ENCODE results near the gene RNF222. TPM values are rescaled to one million over a fixed set of nuclear protein-coding genes. Genes with fewer than 3 reads are reported as not detected.

The RNF222 gene
- total and polyA plus RNA-seq, 2 of the 4 experiments (the other 2 are of a cell fraction): not detected

DNA sequence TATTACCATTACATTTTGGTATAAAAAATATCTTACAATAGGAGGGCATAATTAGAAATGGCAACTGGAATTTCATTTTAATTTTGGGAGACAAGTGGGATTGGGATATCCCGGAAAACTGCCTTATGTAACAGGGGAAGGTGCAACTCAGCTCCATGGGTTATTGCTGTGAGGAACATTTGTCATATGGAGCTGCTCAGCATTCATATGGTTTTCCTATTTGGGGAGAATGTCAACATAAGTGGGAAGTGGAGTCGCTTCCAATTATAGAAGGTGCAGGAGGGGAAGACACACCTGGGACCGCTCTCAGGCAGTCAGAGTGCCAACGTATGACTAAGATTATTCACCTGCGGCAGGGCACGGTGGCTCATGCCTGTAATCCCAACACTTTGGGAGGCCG lies 47.3 kb downstream of the RNF222 start:
- no peaks in the 10 kb centered on the region; the same call in 1 of the 2 replicates for H3K9me3 ChIP-seq (ENCODE audit: control insufficient read depth, insufficient read depth, low read length)
- 83% methylated on average over 1 of the region's 7 CpGs; no CpG with 5 or more reads in 1 of the 2 experiments for WGBS, 2 experiments (ENCODE audit: extremely low coverage in 2 of 2, insufficient read length in 1 of 2)
- POLR2A ChIA-PET (ENCODE audit: unreplicated experiment): no interaction called here
- ATAC-seq (ENCODE audit: low read depth) (no peak), DNase-seq (no peak)
- H3K4ac ChIP-seq (ENCODE audit: low read depth, low read length): no peak overlapping the region
- H2BK20ac ChIP-seq (ENCODE audit: low read depth, low read length): no peak overlapping the region
- H3K4me2 ChIP-seq (ENCODE audit: low read depth, low read length): no peak overlapping the region
- H2AK9ac ChIP-seq (replicated peaks; ENCODE audit: low read depth, low read length, poor library complexity): no peak overlapping the region
- no peak overlapping the region for H2AK5ac ChIP-seq (ENCODE audit: low read depth, low read length)
- CTCF ChIA-PET: no interaction called here
- H3K4me1 ChIP-seq (ENCODE audit: control insufficient read depth, insufficient read depth, low read length): no peaks in the 10 kb centered on the region
- H4K91ac ChIP-seq (ENCODE audit: insufficient read depth, low read depth, low read length): no peak overlapping the region
- H3K23ac ChIP-seq (ENCODE audit: low read depth, low read length): no peak overlapping the region
- in situ Hi-C loops (cut with MboI; ENCODE audit: low sequenced_read_pairs) (no loop called here), intact Hi-C loops (cut with micrococcal nuclease) (no loop called here), dilution Hi-C loops (cut with HindIII; ENCODE audit: low sequenced_read_pairs, unreplicated experiment) (no loop called here)
- no peak overlapping the region for H3K18ac ChIP-seq (ENCODE audit: low read depth, low read length)
- H3K79me1 ChIP-seq (ENCODE audit: low read depth in 1 of 2, low read length in 2 of 2): no peaks in the 10 kb centered on the region
- H4K8ac ChIP-seq (ENCODE audit: low read depth in 2 of 2, low read length in 2 of 2): no peak overlapping the region
- no peak overlapping the region for H2BK15ac ChIP-seq (ENCODE audit: low read depth, low read length)
- H3K27me3 ChIP-seq (ENCODE audit: control insufficient read depth, insufficient read depth, low read length): peaks cover 16% of the 10 kb centered on the region
- TF ChIP-seq BHLHE40 (IDR thresholded peaks at IDR 0.05; ENCODE audit: low read depth, low read length): no peak
- TF ChIP-seq FOS (IDR thresholded peaks at IDR 0.05; ENCODE audit: low read depth, low read length): no peak
- TF ChIP-seq, protein P1, sequence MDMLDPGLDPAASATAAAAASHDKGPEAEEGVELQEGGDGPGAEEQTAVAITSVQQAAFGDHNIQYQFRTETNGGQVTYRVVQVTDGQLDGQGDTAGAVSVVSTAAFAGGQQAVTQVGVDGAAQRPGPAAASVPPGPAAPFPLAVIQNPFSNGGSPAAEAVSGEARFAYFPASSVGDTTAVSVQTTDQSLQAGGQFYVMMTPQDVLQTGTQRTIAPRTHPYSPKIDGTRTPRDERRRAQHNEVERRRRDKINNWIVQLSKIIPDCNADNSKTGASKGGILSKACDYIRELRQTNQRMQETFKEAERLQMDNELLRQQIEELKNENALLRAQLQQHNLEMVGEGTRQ (IDR thresholded peaks at IDR 0.05; ENCODE audit: low read depth, low read length): no peak
- TF ChIP-seq, protein P2, sequence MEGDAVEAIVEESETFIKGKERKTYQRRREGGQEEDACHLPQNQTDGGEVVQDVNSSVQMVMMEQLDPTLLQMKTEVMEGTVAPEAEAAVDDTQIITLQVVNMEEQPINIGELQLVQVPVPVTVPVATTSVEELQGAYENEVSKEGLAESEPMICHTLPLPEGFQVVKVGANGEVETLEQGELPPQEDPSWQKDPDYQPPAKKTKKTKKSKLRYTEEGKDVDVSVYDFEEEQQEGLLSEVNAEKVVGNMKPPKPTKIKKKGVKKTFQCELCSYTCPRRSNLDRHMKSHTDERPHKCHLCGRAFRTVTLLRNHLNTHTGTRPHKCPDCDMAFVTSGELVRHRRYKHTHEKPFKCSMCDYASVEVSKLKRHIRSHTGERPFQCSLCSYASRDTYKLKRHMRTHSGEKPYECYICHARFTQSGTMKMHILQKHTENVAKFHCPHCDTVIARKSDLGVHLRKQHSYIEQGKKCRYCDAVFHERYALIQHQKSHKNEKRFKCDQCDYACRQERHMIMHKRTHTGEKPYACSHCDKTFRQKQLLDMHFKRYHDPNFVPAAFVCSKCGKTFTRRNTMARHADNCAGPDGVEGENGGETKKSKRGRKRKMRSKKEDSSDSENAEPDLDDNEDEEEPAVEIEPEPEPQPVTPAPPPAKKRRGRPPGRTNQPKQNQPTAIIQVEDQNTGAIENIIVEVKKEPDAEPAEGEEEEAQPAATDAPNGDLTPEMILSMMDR (conservative IDR thresholded peaks at IDR 0.05; ENCODE audit: low read depth, low read length): no peak
- TF ChIP-seq RCOR1 (IDR thresholded peaks at IDR 0.05; ENCODE audit: insufficient replicate concordance, low read length): no peak
- TF ChIP-seq CEBPB (IDR thresholded peaks at IDR 0.05; ENCODE audit: low read depth, low read length): no peak
- TF ChIP-seq MAZ (IDR thresholded peaks at IDR 0.05; ENCODE audit: borderline replicate concordance, low read depth, low read length): no peak
- no peak for TF ChIP-seq POLR2A (IDR thresholded peaks at IDR 0.05; ENCODE audit: low read depth, low read length)
- TF ChIP-seq MXI1 (IDR thresholded peaks at IDR 0.05; ENCODE audit: borderline replicate concordance, low read depth, low read length): no peak
- no peak for TF ChIP-seq SMC3 (IDR thresholded peaks at IDR 0.05; ENCODE audit: low read depth, low read length)
- TF ChIP-seq NFE2L2 (IDR thresholded peaks at IDR 0.05; ENCODE audit: low read depth, low read length): no peak
- TF ChIP-seq RAD21 (IDR thresholded peaks at IDR 0.05; ENCODE audit: low read length): no peak
- no peak for TF ChIP-seq CHD1 (IDR thresholded peaks at IDR 0.05; ENCODE audit: low read depth, low read length)
- TF ChIP-seq ELK1 (IDR thresholded peaks at IDR 0.05; ENCODE audit: borderline replicate concordance, low read depth, low read length): no peak
- TF ChIP-seq MAFK (IDR thresholded peaks at IDR 0.05; ENCODE audit: low read depth, low read length): no peak
- TF ChIP-seq RFX5 (IDR thresholded peaks at IDR 0.05; ENCODE audit: low read depth, low read length): no peak
- H4K5ac ChIP-seq (ENCODE audit: low read depth, low read length): no peak overlapping the region
- H3K9me1 ChIP-seq (ENCODE audit: insufficient read depth, low read length): no peaks in the 10 kb centered on the region
- H3K9ac ChIP-seq (ENCODE audit: low read depth, low read length): no peak overlapping the region
- H2BK5ac ChIP-seq (ENCODE audit: low read depth, low read length, poor library complexity, severe bottlenecking): no peak overlapping the region
- no peak overlapping the region for H2BK120ac ChIP-seq (ENCODE audit: low read depth, low read length)
- H3K4me3 ChIP-seq (ENCODE audit: insufficient read depth, low read depth, low read length): no peak overlapping the region
- H3K56ac ChIP-seq (ENCODE audit: extremely low read depth, insufficient read depth, low read length): no peak overlapping the region
- H4K20me1 ChIP-seq (ENCODE audit: insufficient read depth, low read length): no peaks in the 10 kb centered on the region
- no peak overlapping the region for H3K14ac ChIP-seq (replicated peaks; ENCODE audit: low read depth, low read length)
- no peaks in the 10 kb centered on the region for H3K36me3 ChIP-seq (ENCODE audit: control insufficient read depth, insufficient read depth, low read length)
- H3K27ac ChIP-seq (ENCODE audit: insufficient read depth, low read length): no peak overlapping the region
- no TSS peak for BruUV-seq (replicated peaks)
- H2AFZ ChIP-seq (replicated peaks; ENCODE audit: low read length, poor library complexity): no peak overlapping the region

All from IMR-90 (cell line).